ENCODE data around the gene PHACTR3. TPM values are rescaled to one million over a fixed set of nuclear protein-coding genes. Genes with fewer than 3 reads are reported as not detected.

The PHACTR3 gene
- total and polyA plus RNA-seq, 2 of the 8 experiments (the other 6 are each of a cell fraction or from before 2014, with no cell fraction given): 0.05 to 0.13 TPM

GRCh38 chr20:59818911-59819310 is 214.6 kb downstream of the PHACTR3 start (continued):
- no peak for TF ChIP-seq GTF2F1 (IDR thresholded peaks at IDR 0.05; ENCODE audit: borderline replicate concordance, low read depth, low read length)
- TF ChIP-seq SP1 (IDR thresholded peaks at IDR 0.05; ENCODE audit: low read depth, low read length): no peak
- TF ChIP-seq JUND (IDR thresholded peaks at IDR 0.05; ENCODE audit: low read length): no peak
